Right lobe of liver (tissue), 6 donors: ENCODE data around the gene SART1. TPM values are rescaled to one million over a fixed set of nuclear protein-coding genes. Genes with fewer than 3 reads are reported as not detected.

ENCODE experiments used
- ATAC-seq, 4 donors: fragments of 200-7000 bp; cut with Tn5 transposase; one replicate each; pipeline ENCODE4 v1.9.1; 2020; ENCODE audit warnings: mild to moderate bottlenecking in 4 of 4, moderate library complexity in 4 of 4
- DNase-seq, 3 donors: peaks; one replicate each; pipeline ENCODE4 v3.0.0-alpha.2; 2020
- H3K27ac ChIP-seq, 3 donors: fragments of 200-600 bp; one replicate each; pipeline ENCODE4 v1.8.0; 2022
- H3K27me3 ChIP-seq, 2 donors: fragments of 200-600 bp; one replicate each; pipeline ENCODE4 v1.8.0; 2022
- H3K36me3 ChIP-seq, 4 donors: fragments of 200-600 bp; sonication (generic) in 1 of 4; one replicate each; pipeline versions ENCODE4 v1.5.1 to v1.8.0; 2017 to 2022; ENCODE audit warnings: control low read depth in 1 of 4
- H3K4me1 ChIP-seq, 4 donors: fragments of 200-600 bp; sonication (generic) in 1 of 4; one replicate each; pipeline versions ENCODE4 v1.5.1 to v1.8.0; 2017 to 2022; ENCODE audit warnings: control low read depth in 1 of 4
- H3K4me3 ChIP-seq, 3 donors: fragments of 200-600 bp; one replicate each; pipeline ENCODE4 v1.8.0; 2022
- H3K9me3 ChIP-seq, 4 donors: fragments of 200-600 bp; sonication (generic) in 1 of 4; one replicate each; pipeline versions ENCODE4 v1.5.1 to v1.8.0; 2017 to 2022; ENCODE audit warnings: control low read depth in 1 of 4
- POLR2A ChIP-seq: fragments of 450-650 bp; IDR thresholded peaks from one replicate; pipeline ENCODE4 v1.6.1; 2017; ENCODE audit warnings: antibody characterized with exemption, mild to moderate bottlenecking
- WGBS: methylation state at CpG from one replicate; pipeline ENCODE4 v1.1.6; 2018; ENCODE audit warnings: low coverage, low lambda C conversion rate; ENCODE audit not compliant: insufficient coverage; ENCODE audit errors: missing lambda C conversion rate; 5-methylcytosine and 5-hydroxymethylcytosine counted together
- intact Hi-C, 2 donors: fragments of 100-400 bp; cut with DNase I; formaldehyde crosslinking; loops; one replicate each; pipeline versions ENCODE4 v1.11.2 to v1.14.1; 2022
- long read RNA-seq: library from polyadenylated mRNA; unstranded; transcript quantifications from one replicate; pipeline ENCODE4 v2.0.0, GENCODE V29; 2019
- total RNA-seq, 6 experiments: library from RNA; depleted of rRNA in 2 of 6; stranded (reverse); fragments of >200 nt in 2 of 6; fragmentation: NEBNext Ultra II Directional in 3 of 6; extraction: Animal tissue kit (Norgen Biotek cat#: 25700) in 3 of 6; gene quantifications; one replicate each; pipeline versions ENCODE4 v1.1.0 to v1.2.4, GENCODE V29; 2016 to 2023
- TF ChIP-seq, protein P1 (sequence below), 4 donors: fragments of 200-600 bp in 3 of 4; fragments of 450-650 bp in 1 of 4; IDR thresholded peaks; one replicate each; pipeline versions ENCODE4 v1.5.1 to v1.8.0; 2016 to 2022; ENCODE audit warnings: antibody characterized with exemption in 4 of 4, mild to moderate bottlenecking in 2 of 4
- donor health status: DM: no; HTN: yes; CAD: no.
- donor health status: DM: no; HTN: no; CAD: no.
- donor health status: DM: no; HTN: no; CAD: no.
- donor health status: DM: no; HTN: yes; CAD: no.
- donor health status: DM: no; HTN: yes; CAD: no.

The SART1 gene, protein sequence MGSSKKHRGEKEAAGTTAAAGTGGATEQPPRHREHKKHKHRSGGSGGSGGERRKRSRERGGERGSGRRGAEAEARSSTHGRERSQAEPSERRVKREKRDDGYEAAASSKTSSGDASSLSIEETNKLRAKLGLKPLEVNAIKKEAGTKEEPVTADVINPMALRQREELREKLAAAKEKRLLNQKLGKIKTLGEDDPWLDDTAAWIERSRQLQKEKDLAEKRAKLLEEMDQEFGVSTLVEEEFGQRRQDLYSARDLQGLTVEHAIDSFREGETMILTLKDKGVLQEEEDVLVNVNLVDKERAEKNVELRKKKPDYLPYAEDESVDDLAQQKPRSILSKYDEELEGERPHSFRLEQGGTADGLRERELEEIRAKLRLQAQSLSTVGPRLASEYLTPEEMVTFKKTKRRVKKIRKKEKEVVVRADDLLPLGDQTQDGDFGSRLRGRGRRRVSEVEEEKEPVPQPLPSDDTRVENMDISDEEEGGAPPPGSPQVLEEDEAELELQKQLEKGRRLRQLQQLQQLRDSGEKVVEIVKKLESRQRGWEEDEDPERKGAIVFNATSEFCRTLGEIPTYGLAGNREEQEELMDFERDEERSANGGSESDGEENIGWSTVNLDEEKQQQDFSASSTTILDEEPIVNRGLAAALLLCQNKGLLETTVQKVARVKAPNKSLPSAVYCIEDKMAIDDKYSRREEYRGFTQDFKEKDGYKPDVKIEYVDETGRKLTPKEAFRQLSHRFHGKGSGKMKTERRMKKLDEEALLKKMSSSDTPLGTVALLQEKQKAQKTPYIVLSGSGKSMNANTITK
- total RNA-seq: 10 to 100 TPM; 14.3 to 34.1 (median 20.6) TPM
- long read RNA-seq, partial matches to known transcripts: 1 of 1 reads
- long read RNA-seq, other reads (novel, unspliced or antisense): 0 of 1 reads

DNA sequence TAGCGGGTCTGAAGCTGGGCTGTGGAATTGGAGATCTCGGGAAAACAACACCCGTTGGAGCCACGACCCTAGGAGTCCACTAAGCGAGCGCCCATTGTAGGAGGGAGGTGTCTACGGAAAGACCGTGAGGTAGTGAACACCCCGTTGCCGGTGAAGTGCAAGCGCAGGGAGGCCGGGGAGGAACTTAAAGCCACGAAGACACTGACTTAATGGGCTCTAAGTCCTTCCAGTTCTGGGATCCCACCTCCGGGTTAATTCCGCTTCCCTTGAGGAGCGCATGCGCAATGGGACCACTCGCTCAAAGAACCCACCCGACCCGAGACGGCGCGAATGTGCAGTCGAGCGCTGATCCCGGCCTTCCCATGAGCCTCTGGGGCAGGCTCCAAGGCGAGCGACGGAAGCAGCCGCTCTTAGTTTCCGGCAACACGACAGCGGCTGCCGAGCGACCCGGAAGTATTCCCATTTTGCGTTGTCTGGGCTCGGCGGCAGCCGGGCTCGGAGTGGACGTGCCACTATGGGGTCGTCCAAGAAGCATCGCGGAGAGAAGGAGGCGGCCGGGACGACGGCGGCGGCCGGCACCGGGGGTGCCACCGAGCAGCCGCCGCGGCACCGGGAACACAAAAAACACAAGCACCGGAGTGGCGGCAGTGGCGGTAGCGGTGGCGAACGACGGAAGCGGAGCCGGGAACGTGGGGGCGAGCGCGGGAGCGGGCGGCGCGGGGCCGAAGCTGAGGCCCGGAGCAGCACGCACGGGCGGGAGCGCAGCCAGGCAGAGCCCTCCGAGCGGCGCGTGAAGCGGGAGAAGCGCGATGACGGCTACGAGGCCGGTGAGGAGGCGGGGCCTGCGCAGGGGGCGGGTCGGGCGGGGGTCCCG lies at the start of gene SART1:
Gene SART1 (plus strand): TSS at position 468 of the 874 bp plus-strand sequence. CDS start 47 bp downstream, at position 515.
- ATAC-seq: peak; percentile 94 to 98 (median 98)
- intact Hi-C loops: no loop called here
- H3K4me3 ChIP-seq: peak within 1 kb of the TSS; percentile 74 to 99 (median 97)
- peaks cover 0 to 20% (median 8%) of the 10 kb centered on the region in 4 donors for H3K4me1 ChIP-seq
- no peaks in the 10 kb centered on the region for H3K27me3 ChIP-seq
- H3K27ac ChIP-seq: peak within 1 kb of the TSS; percentile 58 to 78 (median 59)
- peak; percentile 98 for DNase-seq
- H3K9me3 ChIP-seq: no peaks in the 10 kb centered on the region
- 2% methylated on average over 25 of the region's 97 CpGs for WGBS
- TF ChIP-seq, protein P1, sequence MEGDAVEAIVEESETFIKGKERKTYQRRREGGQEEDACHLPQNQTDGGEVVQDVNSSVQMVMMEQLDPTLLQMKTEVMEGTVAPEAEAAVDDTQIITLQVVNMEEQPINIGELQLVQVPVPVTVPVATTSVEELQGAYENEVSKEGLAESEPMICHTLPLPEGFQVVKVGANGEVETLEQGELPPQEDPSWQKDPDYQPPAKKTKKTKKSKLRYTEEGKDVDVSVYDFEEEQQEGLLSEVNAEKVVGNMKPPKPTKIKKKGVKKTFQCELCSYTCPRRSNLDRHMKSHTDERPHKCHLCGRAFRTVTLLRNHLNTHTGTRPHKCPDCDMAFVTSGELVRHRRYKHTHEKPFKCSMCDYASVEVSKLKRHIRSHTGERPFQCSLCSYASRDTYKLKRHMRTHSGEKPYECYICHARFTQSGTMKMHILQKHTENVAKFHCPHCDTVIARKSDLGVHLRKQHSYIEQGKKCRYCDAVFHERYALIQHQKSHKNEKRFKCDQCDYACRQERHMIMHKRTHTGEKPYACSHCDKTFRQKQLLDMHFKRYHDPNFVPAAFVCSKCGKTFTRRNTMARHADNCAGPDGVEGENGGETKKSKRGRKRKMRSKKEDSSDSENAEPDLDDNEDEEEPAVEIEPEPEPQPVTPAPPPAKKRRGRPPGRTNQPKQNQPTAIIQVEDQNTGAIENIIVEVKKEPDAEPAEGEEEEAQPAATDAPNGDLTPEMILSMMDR (IDR thresholded peaks at IDR 0.05): peak in 1 of 4 donors; percentile 2
- peak; percentile 72 for TF ChIP-seq POLR2A
- H3K36me3 ChIP-seq: peaks cover 0 to 27% (median 9%) of the 10 kb centered on the region in 4 donors

DNA sequence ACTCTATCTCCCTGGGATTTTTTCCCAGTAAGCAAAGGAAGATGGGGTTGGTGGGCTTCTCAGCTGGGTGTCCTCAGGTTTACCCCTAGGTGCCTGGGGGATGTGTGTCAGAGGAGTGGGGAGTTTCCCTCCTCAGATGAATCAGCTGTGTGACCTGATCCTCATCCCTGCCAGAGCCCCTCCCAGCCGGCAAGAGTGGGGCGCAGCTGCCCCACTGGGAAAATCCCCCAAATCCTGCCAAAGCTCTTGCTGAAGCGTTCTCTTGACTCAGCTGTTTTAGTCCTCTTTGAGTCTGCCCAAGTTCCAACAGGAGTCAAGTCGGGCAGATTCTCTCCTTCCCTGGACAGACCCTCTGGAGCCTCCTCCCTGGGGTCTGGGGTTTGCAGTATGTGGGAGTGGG lies 48.7 kb upstream of the SART1 start:
- DNase-seq (no peak), ATAC-seq (no peak)
- intact Hi-C loops: no loop called here
- Histone ChIP-seq H3K27me3 (no peaks in the 10 kb centered on the region), H3K4me1 (peaks cover 0 to 8% (median 2%) of the 10 kb centered on the region in 4 donors), H3K36me3 (no peaks in the 10 kb centered on the region), H3K9me3 (no peaks in the 10 kb centered on the region), H3K4me3 (no peak overlapping the region), H3K27ac (no peak overlapping the region)
- TF ChIP-seq POLR2A: no peak
- TF ChIP-seq, protein P1 (IDR thresholded peaks at IDR 0.05): no peak
- 40% methylated on average over 1 of the region's 4 CpGs for WGBS

DNA sequence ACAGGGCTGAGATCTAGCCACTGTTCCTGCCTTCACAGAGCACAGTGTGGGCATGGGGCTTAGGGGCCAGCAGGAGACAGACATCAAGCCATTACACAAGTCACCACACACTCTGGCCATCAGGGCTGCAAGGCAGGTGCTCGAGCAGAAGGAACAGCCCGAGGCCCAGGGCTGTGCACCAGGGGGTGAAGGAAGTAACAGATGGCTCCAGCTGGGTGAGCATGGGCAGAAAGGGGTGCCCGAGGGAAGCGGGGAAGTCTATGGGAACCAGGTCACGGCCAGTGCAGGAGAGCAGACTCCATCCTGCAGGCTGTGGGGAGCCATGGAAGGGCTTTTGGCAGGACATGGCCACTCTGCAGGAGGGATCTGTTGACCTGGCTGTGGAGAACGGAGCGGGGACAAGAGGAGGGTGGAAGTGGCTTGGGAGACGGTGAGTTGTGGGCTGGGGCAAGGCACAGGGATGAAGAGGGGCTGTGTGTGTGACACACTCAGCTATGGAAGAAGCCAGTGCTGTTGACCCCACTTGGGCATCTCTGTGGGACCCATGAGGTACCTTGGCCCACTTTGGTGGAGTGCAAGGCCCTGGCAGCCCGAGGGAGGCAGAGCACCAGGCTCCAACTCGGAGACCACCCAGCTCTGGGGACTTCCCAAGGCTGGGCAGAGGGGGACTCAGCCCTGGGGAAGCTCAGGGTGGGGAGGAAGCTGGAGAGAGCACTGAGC lies 46.3 kb upstream of the SART1 start:
- peaks cover 0 to 17% (median 6%) of the 10 kb centered on the region in 4 donors for H3K4me1 ChIP-seq
- ATAC-seq (no peak), DNase-seq (no peak)
- H3K9me3 ChIP-seq: no peaks in the 10 kb centered on the region
- H3K4me3 ChIP-seq: no peak overlapping the region
- 70% methylated on average over 8 of the region's 10 CpGs for WGBS
- intact Hi-C loops: no loop called here
- TF ChIP-seq, protein P1 (IDR thresholded peaks at IDR 0.05): no peak
- TF ChIP-seq POLR2A: no peak
- no peaks in the 10 kb centered on the region for H3K36me3 ChIP-seq
- H3K27ac ChIP-seq: peak overlapping the region in 1 of 3 donors; percentile 43
- no peaks in the 10 kb centered on the region for H3K27me3 ChIP-seq
